Spleen (tissue), 11 donors: ENCODE results near the gene PON3. TPM values are rescaled to one million over a fixed set of nuclear protein-coding genes. Genes with fewer than 3 reads are reported as not detected.

ENCODE experiments used
- DNase-seq: peaks from one replicate; pipeline ENCODE4 v3.0.0-alpha.2; 2020
- H3K27ac ChIP-seq, 8 donors: fragments of 200-600 bp; sonication (generic) in 7 of 8; 1 replicate in 4 of 8; 2 replicates in 4 of 8; pipeline versions ENCODE4 v1.5.0 to v1.8.0; 2016 to 2021; ENCODE audit warnings: inconsistent platforms in 4 of 8, mild to moderate bottlenecking in 4 of 8, moderate library complexity in 1 of 8
- H3K27me3 ChIP-seq, 7 donors: fragments of 200-600 bp; sonication (generic) in 6 of 7; replicated peaks in 1 of 7; 1 replicate in 4 of 7; 2 replicates in 3 of 7; pipeline versions ENCODE4 v1.5.0 to v1.8.0; 2016 to 2021; ENCODE audit warnings: inconsistent platforms in 3 of 7, mild to moderate bottlenecking in 1 of 7
- H3K36me3 ChIP-seq, 6 donors: fragments of 200-600 bp; sonication (generic) in 5 of 6; 1 replicate in 4 of 6; 2 replicates in 2 of 6; pipeline versions ENCODE4 v1.5.0 to v1.8.0; 2016 to 2021; ENCODE audit warnings: inconsistent platforms in 2 of 6
- H3K4me1 ChIP-seq, 6 donors: fragments of 200-600 bp; sonication (generic) in 5 of 6; 1 replicate in 3 of 6; 2 replicates in 3 of 6; pipeline versions ENCODE4 v1.5.0 to v1.8.0; 2016 to 2021; ENCODE audit warnings: inconsistent platforms in 3 of 6
- H3K4me3 ChIP-seq, 8 donors: fragments of 200-600 bp; sonication (generic) in 7 of 8; 1 replicate in 4 of 8; 2 replicates in 4 of 8; pipeline versions ENCODE4 v1.5.0 to v1.8.0; 2016 to 2021; ENCODE audit warnings: inconsistent platforms in 4 of 8, mild to moderate bottlenecking in 4 of 8, moderate library complexity in 2 of 8
- H3K9me3 ChIP-seq, 8 donors: fragments of 200-600 bp; sonication (generic) in 7 of 8; 1 replicate in 4 of 8; 2 replicates in 4 of 8; pipeline versions ENCODE4 v1.5.0 to v1.8.0; 2016 to 2021; ENCODE audit warnings: inconsistent platforms in 4 of 8
- CTCF ChIP-seq, 11 experiments: fragments of 200-600 bp in 7 of 11; fragments of 450-650 bp in 4 of 11; sonication (generic) in 4 of 11; IDR thresholded peaks in 8 of 11; conservative IDR thresholded peaks in 3 of 11; 1 replicate in 7 of 11; 2 replicates in 4 of 11; pipeline versions ENCODE4 v1.4.0 to v1.8.0; 2016 to 2021; ENCODE audit warnings: antibody characterized with exemption in 11 of 11, inconsistent platforms in 4 of 11, mild to moderate bottlenecking in 1 of 11
- POLR2A ChIP-seq, 3 donors: fragments of 450-650 bp; IDR thresholded peaks; one replicate each; pipeline ENCODE4 v1.5.1; 2017; ENCODE audit warnings: antibody characterized with exemption in 3 of 3, mild to moderate bottlenecking in 1 of 3
- POLR2AphosphoS5 ChIP-seq, 3 donors: sonication (generic); formaldehyde crosslinking; IDR thresholded peaks; one replicate each; pipeline ENCODE4 v1.5.1; 2017; ENCODE audit warnings: antibody characterized with exemption in 3 of 3
- WGBS, 5 donors: extraction: QIAGEN DNeasy Blood & Tissue Kit in 3 of 5; methylation state at CpG; one replicate each; pipeline versions ENCODE4 v1.1.5 to v1.1.7; 2013 to 2018; 5-methylcytosine and 5-hydroxymethylcytosine counted together
- intact Hi-C: fragments of 100-400 bp; cut with DNase I; formaldehyde crosslinking; loops from one replicate; pipeline ENCODE4 v1.15.0; 2023; ENCODE audit warnings: low total_unique reads
- polyA plus RNA-seq, 3 donors: library from polyadenylated mRNA; stranded (reverse); fragments of 200-250 nt; gene quantifications; one replicate each; pipeline ENCODE4 v1.2.1, GENCODE V29; 2013
- total RNA-seq, 7 donors: library from RNA; depleted of rRNA in 3 of 7; stranded (reverse); fragments of >200 nt in 3 of 7; fragmentation: NEBNext Ultra II Directional in 4 of 7; extraction: Animal tissue kit (Norgen Biotek cat#: 25700) in 4 of 7; gene quantifications; one replicate each; pipeline versions ENCODE4 v1.1.0 to v1.2.1, GENCODE V29; 2016 to 2021
- donor health status: healthy with polysubstance abuse.
- donor health status: DM: no; HTN: no; CAD: no; lungs with moderate emphysema.
- donor health status: DM: no; HTN: no; CAD: no.
- donor health status: Bipolar disorder and iron deficiency.
- donor health status: healthy.
- donor health status: DM: no; HTN: no; CAD: no.
- donor health status: DM: yes; HTN: yes; CAD: no.

Gene PON3
- total and polyA plus RNA-seq, 10 donors: 0.20 to 2.1 (median 0.61) TPM; not detected in 2

GRCh38 chr7:95318501-95319100 lies 77.6 kb downstream of the PON3 start:
- DNase-seq: no peak
- WGBS, 5 donors: 91 to 94% (median 93%) methylated on average over 8 of the region's 8 CpGs
- TF ChIP-seq CTCF (IDR thresholded peaks at IDR 0.05 in 8 of 11, conservative IDR thresholded peaks at IDR 0.05 in 3 of 11): no peak
- no peak for TF ChIP-seq POLR2A (IDR thresholded peaks at IDR 0.05)
- no peak for TF ChIP-seq POLR2AphosphoS5 (IDR thresholded peaks at IDR 0.05)
- Histone ChIP-seq H3K36me3 (no peaks in the 10 kb centered on the region), H3K9me3 (no peaks in the 10 kb centered on the region), H3K4me1 (no peaks in the 10 kb centered on the region), H3K4me3 (no peak overlapping the region), H3K27me3 (no peaks in the 10 kb centered on the region), H3K27ac (no peak overlapping the region)
- intact Hi-C loops: no loop called here

GRCh38 chr7:95317966-95318365 lies 78.2 kb downstream of the PON3 start:
- no peaks in the 10 kb centered on the region for H3K36me3 ChIP-seq
- no peak overlapping the region for H3K27ac ChIP-seq
- DNase-seq: no peak
- H3K9me3 ChIP-seq: no peaks in the 10 kb centered on the region
- H3K4me3 ChIP-seq: no peak overlapping the region
- intact Hi-C loops: no loop called here
- H3K27me3 ChIP-seq: no peaks in the 10 kb centered on the region
- WGBS, 5 donors: 38 to 55% (median 45%) methylated on average over 3 of the region's 3 CpGs
- H3K4me1 ChIP-seq: no peaks in the 10 kb centered on the region
- TF ChIP-seq CTCF (IDR thresholded peaks at IDR 0.05 in 8 of 11, conservative IDR thresholded peaks at IDR 0.05 in 3 of 11): no peak
- no peak for TF ChIP-seq POLR2AphosphoS5 (IDR thresholded peaks at IDR 0.05)
- TF ChIP-seq POLR2A (IDR thresholded peaks at IDR 0.05): no peak

- no peaks in the 10 kb centered on the region for H3K4me1 ChIP-seq
- H3K9me3 ChIP-seq: no peaks in the 10 kb centered on the region
- DNase-seq: no peak
- no peaks in the 10 kb centered on the region for H3K27me3 ChIP-seq
- no peak for TF ChIP-seq CTCF (IDR thresholded peaks at IDR 0.05 in 8 of 11, conservative IDR thresholded peaks at IDR 0.05 in 3 of 11)
- no peak for TF ChIP-seq POLR2AphosphoS5 (IDR thresholded peaks at IDR 0.05)
- TF ChIP-seq POLR2A (IDR thresholded peaks at IDR 0.05): no peak
- intact Hi-C loops: no loop called here
- 64 to 74% (median 70%) methylated on average over 2 of the region's 2 CpGs for WGBS, 5 donors
- no peak overlapping the region for H3K27ac ChIP-seq
- H3K36me3 ChIP-seq: no peaks in the 10 kb centered on the region
- no peak overlapping the region for H3K4me3 ChIP-seq
Observed at GRCh38 chr7:95317546-95317945, 78.6 kb downstream of the PON3 start.

- WGBS, 5 donors: 77 to 92% (median 80%) methylated on average over 2 of the region's 2 CpGs
- H3K36me3 ChIP-seq: no peaks in the 10 kb centered on the region
Observed at GRCh38 chr7:95316588-95316987, 79.6 kb downstream of the PON3 start.

More at GRCh38 chr7:95316588-95316987, 79.6 kb downstream of the PON3 start:
- Histone ChIP-seq H3K27ac (no peak overlapping the region), H3K27me3 (no peaks in the 10 kb centered on the region), H3K4me3 (no peak overlapping the region), H3K4me1 (no peaks in the 10 kb centered on the region), H3K9me3 (no peaks in the 10 kb centered on the region)
- DNase-seq: no peak
- no peak for TF ChIP-seq CTCF (IDR thresholded peaks at IDR 0.05 in 8 of 11, conservative IDR thresholded peaks at IDR 0.05 in 3 of 11)
- no peak for TF ChIP-seq POLR2AphosphoS5 (IDR thresholded peaks at IDR 0.05)
- TF ChIP-seq POLR2A (IDR thresholded peaks at IDR 0.05): no peak
- intact Hi-C loops: no loop called here
